Stomach (tissue), 4 donors: ENCODE measurements around the gene CLDN22.

Experiments used
- POLR2A ChIP-seq, 4 donors: fragments of 450-650 bp; IDR thresholded peaks; one replicate each; pipeline ENCODE4 v1.6.1; 2016; ENCODE audit warnings: antibody characterized with exemption in 4 of 4, control low read depth in 2 of 4, mild to moderate bottlenecking in 1 of 4, moderate library complexity in 1 of 4
- POLR2AphosphoS5 ChIP-seq, 3 donors: sonication (generic); formaldehyde crosslinking; IDR thresholded peaks; one replicate each; pipeline ENCODE4 v1.6.1; 2016; ENCODE audit warnings: antibody characterized with exemption in 3 of 3
- TF ChIP-seq, protein P1 (sequence below), 7 experiments: fragments of 450-650 bp in 4 of 7; fragments of 200-600 bp in 3 of 7; sonication (generic) in 3 of 7; IDR thresholded peaks; one replicate each; pipeline ENCODE4 v1.5.1; 2016 to 2019; ENCODE audit warnings: antibody characterized with exemption in 7 of 7, control low read depth in 2 of 7, mild to moderate bottlenecking in 1 of 7

DNA sequence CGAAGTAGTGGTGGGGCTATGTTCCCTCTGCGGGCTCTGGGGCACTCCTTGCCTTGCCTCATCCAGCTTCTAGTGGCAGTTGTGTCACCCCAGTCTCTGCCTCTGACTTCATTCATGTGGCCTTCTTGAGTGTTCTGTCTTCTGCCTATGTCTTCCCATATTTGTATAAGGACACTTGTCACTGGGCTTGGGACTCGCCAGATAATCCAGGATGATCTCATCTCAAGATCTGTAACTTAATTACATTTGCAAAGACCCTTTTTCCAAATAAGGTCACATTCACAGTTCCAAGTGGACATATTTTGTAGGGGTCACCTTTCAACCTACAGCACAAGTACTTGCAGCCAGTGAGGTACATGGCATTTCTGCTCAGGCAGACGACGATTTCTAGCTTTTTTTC lies 32.5 kb upstream of the CLDN22 start:
- TF ChIP-seq, protein P1, sequence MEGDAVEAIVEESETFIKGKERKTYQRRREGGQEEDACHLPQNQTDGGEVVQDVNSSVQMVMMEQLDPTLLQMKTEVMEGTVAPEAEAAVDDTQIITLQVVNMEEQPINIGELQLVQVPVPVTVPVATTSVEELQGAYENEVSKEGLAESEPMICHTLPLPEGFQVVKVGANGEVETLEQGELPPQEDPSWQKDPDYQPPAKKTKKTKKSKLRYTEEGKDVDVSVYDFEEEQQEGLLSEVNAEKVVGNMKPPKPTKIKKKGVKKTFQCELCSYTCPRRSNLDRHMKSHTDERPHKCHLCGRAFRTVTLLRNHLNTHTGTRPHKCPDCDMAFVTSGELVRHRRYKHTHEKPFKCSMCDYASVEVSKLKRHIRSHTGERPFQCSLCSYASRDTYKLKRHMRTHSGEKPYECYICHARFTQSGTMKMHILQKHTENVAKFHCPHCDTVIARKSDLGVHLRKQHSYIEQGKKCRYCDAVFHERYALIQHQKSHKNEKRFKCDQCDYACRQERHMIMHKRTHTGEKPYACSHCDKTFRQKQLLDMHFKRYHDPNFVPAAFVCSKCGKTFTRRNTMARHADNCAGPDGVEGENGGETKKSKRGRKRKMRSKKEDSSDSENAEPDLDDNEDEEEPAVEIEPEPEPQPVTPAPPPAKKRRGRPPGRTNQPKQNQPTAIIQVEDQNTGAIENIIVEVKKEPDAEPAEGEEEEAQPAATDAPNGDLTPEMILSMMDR (IDR thresholded peaks at IDR 0.05) = no peak
- TF ChIP-seq POLR2A (IDR thresholded peaks at IDR 0.05) = no peak
- TF ChIP-seq POLR2AphosphoS5 (IDR thresholded peaks at IDR 0.05) = no peak
